Mesendoderm (in vitro differentiated cells): Measurements from ENCODE around the gene VASH2.

Source experiments
- DNase-seq: peaks from one replicate; pipeline ENCODE4 v3.0.0; 2013
- H2AK5ac ChIP-seq: 2 replicates; pipeline ENCODE4 v1.6.1; 2013; ENCODE audit warnings: low read length, inconsistent platforms
- H2BK120ac ChIP-seq: 2 replicates; pipeline ENCODE4 v1.6.1; 2013; ENCODE audit warnings: low read depth, mild to moderate bottlenecking, low read length, moderate library complexity, mixed read lengths
- H2BK15ac ChIP-seq: replicated peaks from 2 replicates; pipeline ENCODE4 v1.6.1; 2013; ENCODE audit warnings: low read depth, mild to moderate bottlenecking, moderate library complexity
- H2BK5ac ChIP-seq: 2 replicates; pipeline ENCODE4 v1.6.1; 2013; ENCODE audit warnings: low read length, inconsistent platforms
- H3K18ac ChIP-seq: 2 replicates; pipeline ENCODE4 v1.6.1; 2013; ENCODE audit warnings: mild to moderate bottlenecking, low read length, mixed read lengths
- H3K23ac ChIP-seq: one replicate; pipeline ENCODE4 v1.6.1; 2013; ENCODE audit warnings: low read length
- H3K27ac ChIP-seq: 2 replicates; pipeline ENCODE4 v1.5.1; 2013; ENCODE audit warnings: low read depth, mild to moderate bottlenecking, inconsistent platforms, low read length, moderate library complexity
- H3K27me3 ChIP-seq: 2 replicates; pipeline ENCODE4 v1.6.1; 2013; ENCODE audit warnings: low read length, control low read depth, mild to moderate bottlenecking, inconsistent platforms; ENCODE audit not compliant: insufficient read depth, poor library complexity
- H3K36me3 ChIP-seq: 2 replicates; pipeline ENCODE4 v1.6.1; 2013; ENCODE audit warnings: low read length, inconsistent platforms; ENCODE audit not compliant: control insufficient read depth, insufficient read depth
- H3K4ac ChIP-seq: one replicate; pipeline ENCODE4 v1.6.1; 2013; ENCODE audit warnings: low read depth, mild to moderate bottlenecking, low read length, moderate library complexity
- H3K4me1 ChIP-seq: 2 replicates; pipeline ENCODE4 v1.6.1; 2013; ENCODE audit warnings: low read depth, low read length, inconsistent platforms; ENCODE audit not compliant: control insufficient read depth
- H3K4me2 ChIP-seq: 2 replicates; pipeline ENCODE4 v1.6.1; 2013; ENCODE audit warnings: low read length
- H3K4me3 ChIP-seq: 2 replicates; pipeline ENCODE4 v1.5.1; 2013; ENCODE audit warnings: mild to moderate bottlenecking, low read length
- H3K56ac ChIP-seq: one replicate; pipeline ENCODE4 v1.6.1; 2013; ENCODE audit warnings: low read length
- H3K79me1 ChIP-seq: 2 replicates; pipeline ENCODE4 v1.6.1; 2013; ENCODE audit warnings: low read length, inconsistent platforms
- H3K79me2 ChIP-seq: 2 replicates; pipeline ENCODE4 v1.6.1; 2013; ENCODE audit warnings: mild to moderate bottlenecking, low read length; ENCODE audit not compliant: control insufficient read depth, insufficient read depth
- H3K9ac ChIP-seq: 2 replicates; pipeline ENCODE4 v1.6.1; 2013; ENCODE audit warnings: low read length, inconsistent platforms
- H4K5ac ChIP-seq: one replicate; pipeline ENCODE4 v1.6.1; 2013; ENCODE audit warnings: low read length
- H4K8ac ChIP-seq: one replicate; pipeline ENCODE4 v1.6.1; 2013; ENCODE audit warnings: low read depth, mild to moderate bottlenecking, control low read depth, low read length, moderate library complexity
- WGBS: extraction: QIAGEN DNeasy Blood & Tissue Kit; methylation state at CpG from one replicate; pipeline ENCODE4 v1.1.7; 2013; ENCODE audit warnings: low lambda C conversion rate, missing lambda C conversion rate; ENCODE audit not compliant: insufficient coverage; ENCODE audit errors: extremely low coverage; 5-methylcytosine and 5-hydroxymethylcytosine counted together

The VASH2 gene

GRCh38 chr1:212930986-212931678 is 19.2 kb upstream of the VASH2 start:
- H3K27me3 ChIP-seq: no peaks in the 10 kb centered on the region
- DNase-seq: no peak
- no CpG with 5 or more reads among the region's 10 CpGs for WGBS

GRCh38 chr1:212933815-212934471 is 16.4 kb upstream of the VASH2 start:
- no CpG with 5 or more reads among the region's 1 CpG for WGBS
- H2BK15ac ChIP-seq: no peak overlapping the region

More at GRCh38 chr1:212930986-212931678, 19.2 kb upstream of the VASH2 start:
- no peak overlapping the region for H3K4me2 ChIP-seq
- H3K36me3 ChIP-seq: no peaks in the 10 kb centered on the region
- H3K4me3 ChIP-seq: no peak overlapping the region
- H4K5ac ChIP-seq: no peak overlapping the region
- no peak overlapping the region for H3K56ac ChIP-seq
- no peak overlapping the region for H3K23ac ChIP-seq
- H2BK15ac ChIP-seq: no peak overlapping the region
- no peaks in the 10 kb centered on the region for H3K4me1 ChIP-seq
- H3K18ac ChIP-seq: no peak overlapping the region
- no peak overlapping the region for H3K27ac ChIP-seq
- no peaks in the 10 kb centered on the region for H3K79me2 ChIP-seq
- H3K79me1 ChIP-seq: no peaks in the 10 kb centered on the region
- no peak overlapping the region for H3K4ac ChIP-seq
- no peak overlapping the region for H2AK5ac ChIP-seq
- H2BK120ac ChIP-seq: no peak overlapping the region
- no peak overlapping the region for H3K9ac ChIP-seq
- H2BK5ac ChIP-seq: no peak overlapping the region
- H4K8ac ChIP-seq: no peak overlapping the region

GRCh38 chr1:212935387-212935981 is 14.9 kb upstream of the VASH2 start:
- no CpG with 5 or more reads among the region's 7 CpGs for WGBS
- no peak overlapping the region for H3K9ac ChIP-seq
- no peak overlapping the region for H2BK5ac ChIP-seq
- no peaks in the 10 kb centered on the region for H3K79me2 ChIP-seq
- no peak overlapping the region for H4K5ac ChIP-seq
- H3K23ac ChIP-seq: no peak overlapping the region
- H3K4me2 ChIP-seq: no peak overlapping the region
- no peak overlapping the region for H4K8ac ChIP-seq
- H2AK5ac ChIP-seq: no peak overlapping the region
- no peak overlapping the region for H3K27ac ChIP-seq
- no peak overlapping the region for H3K56ac ChIP-seq
- H3K4me1 ChIP-seq: no peaks in the 10 kb centered on the region
- DNase-seq: no peak
- no peaks in the 10 kb centered on the region for H3K27me3 ChIP-seq
- no peak overlapping the region for H3K4me3 ChIP-seq
- no peak overlapping the region for H3K18ac ChIP-seq
- no peaks in the 10 kb centered on the region for H3K79me1 ChIP-seq
- no peak overlapping the region for H3K4ac ChIP-seq
- no peak overlapping the region for H2BK15ac ChIP-seq
- no peaks in the 10 kb centered on the region for H3K36me3 ChIP-seq
- no peak overlapping the region for H2BK120ac ChIP-seq

More at GRCh38 chr1:212933815-212934471, 16.4 kb upstream of the VASH2 start:
- H3K79me1 ChIP-seq: no peaks in the 10 kb centered on the region
- H4K8ac ChIP-seq: no peak overlapping the region
- no peak overlapping the region for H3K56ac ChIP-seq
- H3K23ac ChIP-seq: no peak overlapping the region
- H3K4me1 ChIP-seq: no peaks in the 10 kb centered on the region
- no peaks in the 10 kb centered on the region for H3K79me2 ChIP-seq
- no peak overlapping the region for H2AK5ac ChIP-seq
- H3K4me2 ChIP-seq: no peak overlapping the region
- H3K27ac ChIP-seq: no peak overlapping the region
- H3K36me3 ChIP-seq: no peaks in the 10 kb centered on the region
- no peak overlapping the region for H2BK120ac ChIP-seq
- no peak overlapping the region for H3K18ac ChIP-seq
- H4K5ac ChIP-seq: no peak overlapping the region
- H3K4me3 ChIP-seq: no peak overlapping the region
- no peak overlapping the region for H2BK5ac ChIP-seq
- no peaks in the 10 kb centered on the region for H3K27me3 ChIP-seq
- no peak overlapping the region for H3K4ac ChIP-seq
- no peak for DNase-seq
- H3K9ac ChIP-seq: no peak overlapping the region

- Histone ChIP-seq H3K4me3 (no peak overlapping the region), H4K5ac (no peak overlapping the region), H2BK5ac (no peak overlapping the region), H3K79me2 (no peaks in the 10 kb centered on the region), H3K4ac (no peak overlapping the region), H3K79me1 (no peaks in the 10 kb centered on the region), H3K56ac (no peak overlapping the region), H3K9ac (no peak overlapping the region), H2BK15ac (no peak overlapping the region), H3K4me1 (no peaks in the 10 kb centered on the region), H3K23ac (no peak overlapping the region), H4K8ac (no peak overlapping the region), H3K36me3 (no peaks in the 10 kb centered on the region), H2BK120ac (no peak overlapping the region), H3K4me2 (no peak overlapping the region), H3K27me3 (no peaks in the 10 kb centered on the region), H3K27ac (no peak overlapping the region), H3K18ac (no peak overlapping the region), H2AK5ac (no peak overlapping the region)
- DNase-seq: no peak
- no CpG with 5 or more reads among the region's 3 CpGs for WGBS
Observed at GRCh38 chr1:212937034-212937433, 13.3 kb upstream of the VASH2 start.

GRCh38 chr1:212938846-212939245 is 11.5 kb upstream of the VASH2 start:
- Histone ChIP-seq H2AK5ac (no peak overlapping the region), H3K23ac (no peak overlapping the region), H3K27me3 (no peaks in the 10 kb centered on the region), H3K4ac (no peak overlapping the region), H3K79me2 (no peaks in the 10 kb centered on the region), H4K8ac (no peak overlapping the region), H3K27ac (no peak overlapping the region), H3K4me2 (no peak overlapping the region), H2BK15ac (no peak overlapping the region), H3K79me1 (no peaks in the 10 kb centered on the region), H4K5ac (no peak overlapping the region), H2BK120ac (no peak overlapping the region), H3K4me1 (no peaks in the 10 kb centered on the region), H3K36me3 (no peaks in the 10 kb centered on the region), H2BK5ac (no peak overlapping the region), H3K56ac (no peak overlapping the region), H3K18ac (no peak overlapping the region), H3K9ac (no peak overlapping the region), H3K4me3 (no peak overlapping the region)
- no peak for DNase-seq
- WGBS: no CpG with 5 or more reads among the region's 6 CpGs
